GM19043 (cell line): ENCODE data around the gene CHDH.

ENCODE experiments used
- ATAC-seq: cut with Tn5 transposase; IDR thresholded peaks from one replicate; pipeline ENCODE4 v1.9.1; 2021; ENCODE audit warnings: low read depth; ENCODE audit not compliant: unreplicated experiment

The CHDH gene

GRCh38 chr3:53794597-53794996, 51.6 kb downstream of the CHDH start:
- ATAC-seq, result no peak

DNA sequence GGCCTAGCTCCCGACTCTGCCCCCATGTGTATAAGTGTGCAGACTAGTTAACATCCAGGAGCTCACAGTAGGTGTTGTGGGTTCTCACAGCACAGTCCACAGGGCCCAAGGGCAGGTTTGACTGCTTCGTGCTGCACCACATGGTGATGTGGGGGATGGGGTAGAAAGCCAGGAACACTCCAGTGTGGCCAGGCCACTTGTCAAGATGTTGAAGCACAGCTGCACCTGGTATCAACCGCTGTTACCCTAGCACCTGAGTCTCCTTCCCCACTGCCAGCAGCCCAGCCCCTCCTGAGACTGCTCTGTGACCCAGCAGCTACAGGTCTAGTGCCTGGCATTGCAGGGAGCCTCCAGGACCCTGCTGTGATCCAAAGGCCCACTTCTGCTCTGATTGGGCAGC, 53.4 kb downstream of the CHDH start:
- no peak for ATAC-seq

- ATAC-seq, result no peak
These were observed 54.9 kb downstream of the CHDH start for GRCh38 chr3:53791317-53791716.

GRCh38 chr3:53790470-53790869, 55.7 kb downstream of the CHDH start:
- no peak for ATAC-seq

DNA sequence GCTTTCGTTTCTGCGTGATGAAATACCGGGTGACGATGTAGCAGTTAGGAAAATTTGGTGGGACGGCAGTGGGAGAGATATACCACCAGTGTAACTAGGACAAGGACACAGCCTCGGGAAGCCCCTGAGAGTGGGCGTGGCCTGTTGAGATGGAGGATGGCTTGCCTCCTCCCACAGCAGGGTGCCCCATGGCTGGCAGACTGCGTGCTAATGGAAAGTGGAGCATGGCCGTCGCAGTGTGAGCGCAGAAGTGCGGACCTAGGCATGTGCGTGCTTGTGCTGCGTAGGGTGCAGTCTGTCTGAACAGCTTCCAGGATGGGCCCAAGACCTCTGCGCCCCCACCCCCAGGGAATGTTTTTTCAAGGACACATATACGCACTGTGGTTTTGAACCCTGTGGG, 56.8 kb downstream of the CHDH start:
- ATAC-seq, result no peak

DNA sequence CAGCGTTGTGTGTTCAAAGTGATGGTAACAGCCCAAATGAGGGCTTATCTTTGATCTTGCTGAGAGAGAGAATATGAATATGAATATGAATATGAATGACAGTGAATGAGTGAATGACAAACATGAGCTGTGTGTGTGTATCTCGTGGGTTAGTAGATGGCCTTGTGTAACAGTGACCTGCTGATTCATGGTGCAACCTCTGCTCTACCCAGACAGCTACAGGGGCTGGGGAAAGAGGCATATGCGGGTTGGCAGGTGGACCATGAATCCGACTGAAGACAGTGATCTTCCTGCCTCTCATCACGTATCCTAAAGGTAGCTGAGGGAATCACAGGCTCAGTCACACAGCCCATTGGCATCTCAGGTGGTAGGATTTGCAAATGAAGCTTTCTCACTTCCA, 58.2 kb downstream of the CHDH start:
- ATAC-seq, result no peak

- ATAC-seq, result no peak
These were observed 59.2 kb downstream of the CHDH start for GRCh38 chr3:53787016-53787415.

DNA sequence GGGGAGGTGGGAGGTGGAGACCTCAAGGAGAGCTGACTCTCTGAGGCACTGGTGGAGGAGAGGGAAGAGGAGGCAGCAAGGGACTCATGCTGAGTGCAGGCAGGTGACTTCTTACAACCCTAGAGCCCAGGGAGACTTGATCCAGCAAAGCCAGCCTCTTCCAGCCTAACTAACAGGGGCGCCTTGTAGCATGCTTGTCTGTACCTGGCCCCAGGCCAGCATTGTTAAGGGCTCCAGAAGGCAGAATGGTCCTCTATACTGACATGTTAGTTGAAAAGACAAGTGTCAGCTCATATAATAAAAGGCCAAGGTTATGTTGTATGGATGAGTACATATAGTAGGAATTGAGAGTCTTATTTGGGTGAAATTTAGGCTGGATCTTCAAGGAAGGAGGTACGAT, 65.4 kb downstream of the CHDH start:
- no peak for ATAC-seq

DNA sequence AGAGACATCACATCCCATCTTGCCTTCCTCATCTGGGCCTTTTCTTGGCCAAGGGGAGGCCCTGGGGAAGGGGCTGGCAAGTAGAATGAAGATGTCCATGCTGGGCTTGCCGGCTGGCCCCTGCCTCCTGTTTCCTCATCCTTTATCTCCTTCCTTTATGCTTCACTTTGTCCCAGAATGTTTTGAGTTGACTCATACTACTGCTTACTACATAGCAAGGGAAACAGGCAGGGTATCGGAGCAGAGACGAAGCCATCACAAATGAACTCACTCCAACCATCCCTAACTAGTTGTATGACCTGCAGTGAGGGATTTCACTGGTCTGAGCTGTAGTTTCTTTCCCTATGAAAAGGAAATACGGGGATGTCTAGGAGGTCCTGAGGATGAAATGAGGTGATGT, 66.0 kb downstream of the CHDH start:
- no peak for ATAC-seq

DNA sequence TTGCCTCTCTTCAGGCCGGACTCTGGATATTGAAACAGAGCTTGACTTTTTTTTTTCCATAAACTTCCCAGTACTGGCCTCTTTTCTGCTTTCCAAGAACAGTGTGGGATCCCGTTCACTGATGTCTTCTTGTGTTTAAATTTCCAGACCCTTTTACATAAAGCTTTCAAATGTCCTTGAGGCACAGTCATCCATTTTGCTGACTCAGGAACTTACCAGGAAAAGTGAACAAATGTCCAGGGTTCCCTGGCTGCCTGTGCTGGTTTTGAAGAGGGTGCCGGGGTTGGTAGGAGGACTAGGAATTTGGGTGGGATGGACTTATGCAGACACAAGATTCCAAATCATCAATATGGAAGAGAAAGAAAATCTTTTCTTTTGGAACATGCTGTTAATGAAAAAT, 68.1 kb downstream of the CHDH start:
- ATAC-seq, result no peak

- no peak for ATAC-seq
These were observed 68.8 kb downstream of the CHDH start for GRCh38 chr3:53777468-53777867.

- ATAC-seq, result no peak
These were observed 69.6 kb downstream of the CHDH start for GRCh38 chr3:53776494-53777101.

DNA sequence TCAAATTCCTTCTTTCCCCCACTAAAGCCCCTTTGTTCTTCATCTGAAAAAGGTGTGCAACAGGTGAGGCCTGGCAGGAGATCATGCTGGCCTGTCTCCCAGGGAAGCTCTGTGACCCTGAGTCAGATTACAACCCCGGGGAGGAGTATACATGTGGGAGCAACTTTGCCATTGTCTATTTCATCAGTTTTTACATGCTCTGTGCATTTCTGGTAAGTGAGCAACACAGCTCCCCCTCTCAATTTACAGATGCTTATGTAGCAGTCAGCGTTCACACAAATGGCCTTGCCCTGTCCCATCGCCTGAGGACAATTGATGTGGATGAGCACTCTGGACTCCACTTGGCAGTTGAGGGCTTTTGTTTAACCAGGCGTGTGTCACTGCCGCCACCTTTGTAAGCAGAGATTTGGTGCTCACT, 70.4 kb downstream of the CHDH start:
- no peak for ATAC-seq

DNA sequence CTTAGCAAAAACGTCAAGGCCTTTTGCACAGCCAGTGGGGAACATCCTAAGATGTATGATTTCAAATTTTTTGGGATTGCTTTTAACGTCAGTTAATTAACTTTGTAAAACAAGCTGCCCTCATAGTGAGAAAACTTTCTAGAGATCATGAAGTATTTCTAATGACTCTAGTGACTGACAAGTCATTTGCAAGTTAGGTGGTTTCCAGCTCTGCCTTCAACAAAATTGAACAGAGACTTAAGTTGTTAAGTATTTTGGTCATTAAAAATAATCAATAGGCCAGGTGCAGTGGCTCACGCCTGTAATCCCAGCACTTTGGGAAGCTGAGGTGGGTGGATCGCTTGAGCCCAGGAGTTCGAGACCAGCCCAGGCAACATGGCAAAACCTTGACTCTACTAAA, 71.2 kb downstream of the CHDH start:
- no peak for ATAC-seq

- no peak for ATAC-seq
These were observed 71.8 kb downstream of the CHDH start for GRCh38 chr3:53774414-53774813.

- peak; percentile 90 for ATAC-seq
These were observed 72.4 kb downstream of the CHDH start for GRCh38 chr3:53773611-53774368.

- no peak for ATAC-seq
These were observed 73.2 kb downstream of the CHDH start for GRCh38 chr3:53773021-53773436.

DNA sequence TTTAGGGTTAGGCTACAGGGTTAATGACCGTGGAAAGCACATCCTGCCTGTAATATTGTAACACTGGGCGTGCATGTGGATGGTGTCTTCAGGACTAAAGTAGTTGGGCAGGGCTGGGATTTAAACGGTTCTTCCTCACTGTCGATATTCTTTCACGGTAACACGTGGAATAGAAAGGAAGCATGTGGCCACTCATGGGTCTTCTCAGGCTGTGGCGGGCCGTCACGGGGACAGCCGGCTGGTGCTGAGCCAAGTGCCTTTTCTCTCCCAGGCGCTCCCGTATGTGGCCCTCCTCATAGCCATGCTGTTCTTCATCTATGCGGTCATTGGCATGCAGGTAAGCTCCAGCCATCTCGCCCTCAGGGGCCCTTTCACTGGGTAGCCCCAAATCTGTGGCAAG, 73.7 kb downstream of the CHDH start:
- ATAC-seq, result no peak

DNA sequence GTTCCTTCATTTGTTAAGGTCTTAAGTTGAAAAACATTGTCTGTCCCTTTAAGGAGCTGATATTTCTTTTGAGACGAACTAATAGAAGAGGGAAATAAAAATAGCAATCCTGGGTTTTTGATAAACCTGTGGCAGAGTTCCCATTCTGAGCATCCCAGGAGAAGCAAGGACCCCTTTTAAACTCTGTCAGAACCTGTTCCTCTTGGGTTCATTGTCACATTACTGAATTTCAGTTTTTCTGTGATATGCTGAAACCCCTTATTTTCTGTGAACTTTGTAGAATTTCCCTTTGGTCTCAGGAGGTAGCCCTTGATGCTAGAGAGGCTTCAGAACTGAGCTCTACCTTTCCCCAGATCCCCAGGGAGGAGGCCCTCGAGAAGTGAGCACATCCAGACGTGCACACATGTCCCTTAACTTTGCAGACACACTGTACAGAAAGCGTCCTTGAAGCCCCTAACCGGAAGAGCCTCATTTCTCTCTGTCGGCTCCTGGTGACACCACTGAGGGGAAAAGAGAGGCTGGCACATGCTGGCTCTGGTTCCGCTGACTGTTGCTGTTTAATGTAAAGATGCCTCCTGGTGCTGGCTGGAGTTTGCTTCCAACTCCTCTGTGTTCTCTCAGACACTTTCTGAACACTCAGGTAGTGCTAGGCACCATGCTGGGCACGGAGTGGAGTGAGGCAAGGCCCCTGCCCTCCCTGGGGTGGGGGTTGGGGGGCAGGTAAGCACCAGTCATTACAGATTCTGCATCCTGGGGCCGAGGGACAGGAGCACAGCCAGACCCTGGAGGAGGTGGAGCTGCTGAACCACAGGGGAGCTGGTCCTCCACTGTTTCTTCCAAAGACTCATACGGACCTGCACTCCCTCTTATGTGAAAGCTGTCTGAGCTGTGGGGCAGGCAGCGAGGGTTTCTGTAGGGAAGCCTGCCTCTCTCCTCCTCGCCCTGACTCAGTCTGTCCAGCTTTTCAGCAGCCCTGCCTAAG, 77.5 kb downstream of the CHDH start:
- no peak for ATAC-seq

DNA sequence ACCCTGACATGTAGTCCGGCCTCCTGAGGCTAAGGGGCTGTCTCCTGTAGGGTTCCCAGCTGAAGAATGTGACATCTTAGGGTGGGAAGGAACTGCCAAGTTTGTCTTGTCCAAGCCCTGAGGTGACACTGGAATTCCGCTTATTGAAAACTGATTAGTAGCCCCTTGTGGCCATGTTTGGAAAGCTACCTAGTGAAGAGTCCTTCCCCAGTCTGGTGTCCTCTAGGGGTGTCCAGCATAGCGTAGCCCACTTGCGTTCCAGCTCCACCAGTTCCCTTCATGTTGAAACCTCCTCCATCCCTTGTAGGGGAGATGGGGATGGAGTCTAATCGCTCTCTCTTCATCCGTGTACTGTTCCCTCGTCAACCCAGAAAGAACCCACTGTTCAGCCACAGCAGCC, 79.5 kb downstream of the CHDH start:
- no peak for ATAC-seq

DNA sequence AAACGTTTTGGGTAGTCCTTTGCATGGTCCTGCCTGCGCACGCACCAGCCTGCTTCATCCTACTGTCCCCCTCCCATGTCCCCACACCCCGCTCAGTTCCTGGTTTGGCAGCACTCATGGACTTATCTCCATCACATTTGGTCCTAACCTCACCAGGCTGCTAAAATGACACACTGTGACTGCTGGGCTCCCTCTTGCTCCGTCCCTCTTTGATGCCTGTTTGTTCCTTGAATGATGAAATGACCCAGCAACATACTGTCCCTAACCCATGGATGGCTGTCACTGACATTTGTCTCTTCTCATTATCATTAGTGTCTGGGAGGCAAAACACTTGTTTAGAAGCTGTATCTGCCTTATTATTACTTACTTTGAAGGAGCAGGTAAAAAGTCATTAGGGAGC, 80.5 kb downstream of the CHDH start:
- ATAC-seq, result no peak
